ENCODE results near the gene RDH8. TPM values are rescaled to one million over a fixed set of nuclear protein-coding genes. Genes with fewer than 3 reads are reported as not detected.

Gene RDH8
- polyA plus RNA-seq, 1 of the 3 experiments (the other 2 are of a cell fraction) = not detected

DNA sequence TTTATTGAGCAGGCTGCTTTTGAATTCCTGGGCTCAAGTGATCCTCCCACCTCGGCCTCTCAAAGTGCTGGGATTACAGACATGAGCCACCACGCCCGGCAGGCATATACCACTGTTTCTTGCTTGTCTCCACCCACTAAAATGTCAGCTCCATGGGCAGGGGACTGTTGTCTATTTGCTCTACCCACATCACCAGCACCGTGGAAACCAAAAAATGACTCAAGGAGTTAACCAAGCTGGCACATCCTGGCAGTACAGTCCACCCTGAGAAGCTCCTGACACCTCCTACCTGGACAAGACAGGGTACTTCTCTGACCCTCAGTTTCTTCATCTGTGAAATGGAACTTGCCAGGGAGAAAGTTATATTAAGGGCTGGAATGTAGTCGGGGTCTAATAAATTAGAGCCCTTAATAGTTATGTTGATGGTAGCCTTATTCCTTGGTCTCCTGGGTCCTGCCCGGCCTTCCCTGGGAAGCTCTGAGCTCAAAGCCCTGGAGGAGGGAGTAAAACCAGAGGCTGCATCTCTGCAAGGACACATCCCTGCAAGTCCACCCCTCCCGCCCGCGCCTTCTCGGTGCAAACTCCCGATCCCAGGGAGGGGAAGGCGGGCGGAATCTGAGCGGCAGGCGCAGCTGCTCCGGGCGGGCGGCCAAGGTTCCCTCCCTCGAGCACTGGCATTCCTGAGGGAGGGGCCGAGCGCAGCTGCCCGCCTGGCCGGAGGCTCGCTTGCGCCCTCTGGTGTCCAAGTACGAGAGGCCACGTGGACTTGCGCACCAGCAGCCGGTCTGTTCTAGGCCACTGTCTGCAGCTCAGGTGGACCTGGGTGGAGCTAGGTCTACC is 14.1 kb downstream of the RDH8 start:
- DNase-seq = peak; percentile 96
- Histone ChIP-seq H3K27ac (ENCODE audit: low read depth in 2 of 2, low read length in 1 of 2) (no peak overlapping the region), H3K27me3 (ENCODE audit: insufficient read depth) (peaks cover 64% of the 10 kb centered on the region), H3F3A (replicated peaks; ENCODE audit: insufficient read depth) (no peaks in the 10 kb centered on the region), H3K9me3 (no peaks in the 10 kb centered on the region), H2AFZ (ENCODE audit: low read depth) (no peak overlapping the region), H4K20me1 (ENCODE audit: insufficient read depth) (no peaks in the 10 kb centered on the region), H3K4me2 (peak overlapping the region; percentile 64; the same call in 1 of the 2 replicates), H3K4me3 (ENCODE audit: low read depth in 2 of 2, low read length in 1 of 2) (peak overlapping the region in 1 of 2 experiments; percentile 30; a peak in 1 of 4 replicates), H3K79me2 (ENCODE audit: insufficient read depth) (no peaks in the 10 kb centered on the region), H3K4me1 (ENCODE audit: control insufficient read depth in 1 of 2, insufficient read depth in 2 of 2, low read depth in 1 of 2, low read length in 1 of 2) (peaks cover 0 to 4% of the 10 kb centered on the region in 2 experiments; a peak in 1 of 4 replicates), H3K9ac (no peak overlapping the region), H3K9me2 (no peaks in the 10 kb centered on the region), H3K36me3 (replicated peaks in 1 of 2; ENCODE audit: control insufficient read depth in 1 of 2, insufficient read depth in 2 of 2, low read length in 1 of 2) (no peaks in the 10 kb centered on the region)
- 2% methylated on average over 12 of the region's 29 CpGs for WGBS (ENCODE audit: low lambda C conversion rate)
- POLR2A ChIA-PET = no interaction called here
- CTCF ChIA-PET = interaction anchor here (0.6 to 7.2 kb wide), 55 partner anchors 8 to 369 kb away, joined by 3 to 142 read pairs (median 4); partner anchors contain the start of genes COL5A3, ICAM1 and OLFM2
- TF ChIP-seq, protein P1, sequence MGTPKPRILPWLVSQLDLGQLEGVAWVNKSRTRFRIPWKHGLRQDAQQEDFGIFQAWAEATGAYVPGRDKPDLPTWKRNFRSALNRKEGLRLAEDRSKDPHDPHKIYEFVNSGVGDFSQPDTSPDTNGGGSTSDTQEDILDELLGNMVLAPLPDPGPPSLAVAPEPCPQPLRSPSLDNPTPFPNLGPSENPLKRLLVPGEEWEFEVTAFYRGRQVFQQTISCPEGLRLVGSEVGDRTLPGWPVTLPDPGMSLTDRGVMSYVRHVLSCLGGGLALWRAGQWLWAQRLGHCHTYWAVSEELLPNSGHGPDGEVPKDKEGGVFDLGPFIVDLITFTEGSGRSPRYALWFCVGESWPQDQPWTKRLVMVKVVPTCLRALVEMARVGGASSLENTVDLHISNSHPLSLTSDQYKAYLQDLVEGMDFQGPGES (IDR thresholded peaks at IDR 0.05; ENCODE audit: low read depth, low read length) = no peak
- TF ChIP-seq FOSL2 (IDR thresholded peaks at IDR 0.05; ENCODE audit: borderline replicate concordance, low read depth) (no peak), SMC3 (IDR thresholded peaks at IDR 0.05; ENCODE audit: low read depth, low read length) (peak; percentile 95), ELF1 (IDR thresholded peaks at IDR 0.05) (no peak), RAD21 (IDR thresholded peaks at IDR 0.05; ENCODE audit: low read length) (peak; percentile 75), JUND (IDR thresholded peaks at IDR 0.05) (no peak), TAF1 (IDR thresholded peaks at IDR 0.05; ENCODE audit: borderline replicate concordance, low read depth, low read length) (no peak), MEF2A (IDR thresholded peaks at IDR 0.05; ENCODE audit: borderline replicate concordance, low read depth) (no peak), GABPA (IDR thresholded peaks at IDR 0.05; ENCODE audit: low read depth) (no peak), RXRA (IDR thresholded peaks at IDR 0.05; ENCODE audit: borderline replicate concordance, low read depth) (no peak), EZH2phosphoT487 (IDR thresholded peaks at IDR 0.05; ENCODE audit: borderline replicate concordance, low read depth) (no peak), MXI1 (IDR thresholded peaks at IDR 0.05; ENCODE audit: low read depth, low read length) (peak; percentile 84), GATA2 (CRISPR knock-in tag; IDR thresholded peaks at IDR 0.05) (no peak), FOXJ3 (CRISPR knock-in tag; IDR thresholded peaks at IDR 0.05) (no peak), SIN3A (IDR thresholded peaks at IDR 0.05; ENCODE audit: borderline replicate concordance, low read depth, low read length) (no peak), YY1 (IDR thresholded peaks at IDR 0.05; ENCODE audit: low read depth) (no peak), TEAD4 (IDR thresholded peaks at IDR 0.05; ENCODE audit: borderline replicate concordance, insufficient read depth) (peak; percentile 94), POLR2AphosphoS5 (IDR thresholded peaks at IDR 0.05; ENCODE audit: low read depth, low read length) (no peak), EP300 (IDR thresholded peaks at IDR 0.05; ENCODE audit: borderline replicate concordance in 1 of 2, low read depth in 1 of 2, low read length in 1 of 2) (peak in 1 of 2 experiments; percentile 12; a peak in 1 of 4 replicates), FOXM1 (IDR thresholded peaks at IDR 0.05; ENCODE audit: low read depth) (no peak), RFX5 (IDR thresholded peaks at IDR 0.05; ENCODE audit: low read length) (no peak)
- TF ChIP-seq, protein P2, sequence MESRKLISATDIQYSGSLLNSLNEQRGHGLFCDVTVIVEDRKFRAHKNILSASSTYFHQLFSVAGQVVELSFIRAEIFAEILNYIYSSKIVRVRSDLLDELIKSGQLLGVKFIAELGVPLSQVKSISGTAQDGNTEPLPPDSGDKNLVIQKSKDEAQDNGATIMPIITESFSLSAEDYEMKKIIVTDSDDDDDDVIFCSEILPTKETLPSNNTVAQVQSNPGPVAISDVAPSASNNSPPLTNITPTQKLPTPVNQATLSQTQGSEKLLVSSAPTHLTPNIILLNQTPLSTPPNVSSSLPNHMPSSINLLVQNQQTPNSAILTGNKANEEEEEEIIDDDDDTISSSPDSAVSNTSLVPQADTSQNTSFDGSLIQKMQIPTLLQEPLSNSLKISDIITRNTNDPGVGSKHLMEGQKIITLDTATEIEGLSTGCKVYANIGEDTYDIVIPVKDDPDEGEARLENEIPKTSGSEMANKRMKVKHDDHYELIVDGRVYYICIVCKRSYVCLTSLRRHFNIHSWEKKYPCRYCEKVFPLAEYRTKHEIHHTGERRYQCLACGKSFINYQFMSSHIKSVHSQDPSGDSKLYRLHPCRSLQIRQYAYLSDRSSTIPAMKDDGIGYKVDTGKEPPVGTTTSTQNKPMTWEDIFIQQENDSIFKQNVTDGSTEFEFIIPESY (IDR thresholded peaks at IDR 0.05; ENCODE audit: borderline replicate concordance, low read depth) = no peak
- TF ChIP-seq, protein P3, sequence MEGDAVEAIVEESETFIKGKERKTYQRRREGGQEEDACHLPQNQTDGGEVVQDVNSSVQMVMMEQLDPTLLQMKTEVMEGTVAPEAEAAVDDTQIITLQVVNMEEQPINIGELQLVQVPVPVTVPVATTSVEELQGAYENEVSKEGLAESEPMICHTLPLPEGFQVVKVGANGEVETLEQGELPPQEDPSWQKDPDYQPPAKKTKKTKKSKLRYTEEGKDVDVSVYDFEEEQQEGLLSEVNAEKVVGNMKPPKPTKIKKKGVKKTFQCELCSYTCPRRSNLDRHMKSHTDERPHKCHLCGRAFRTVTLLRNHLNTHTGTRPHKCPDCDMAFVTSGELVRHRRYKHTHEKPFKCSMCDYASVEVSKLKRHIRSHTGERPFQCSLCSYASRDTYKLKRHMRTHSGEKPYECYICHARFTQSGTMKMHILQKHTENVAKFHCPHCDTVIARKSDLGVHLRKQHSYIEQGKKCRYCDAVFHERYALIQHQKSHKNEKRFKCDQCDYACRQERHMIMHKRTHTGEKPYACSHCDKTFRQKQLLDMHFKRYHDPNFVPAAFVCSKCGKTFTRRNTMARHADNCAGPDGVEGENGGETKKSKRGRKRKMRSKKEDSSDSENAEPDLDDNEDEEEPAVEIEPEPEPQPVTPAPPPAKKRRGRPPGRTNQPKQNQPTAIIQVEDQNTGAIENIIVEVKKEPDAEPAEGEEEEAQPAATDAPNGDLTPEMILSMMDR (IDR thresholded peaks at IDR 0.05) = peak; percentile 89
- TF ChIP-seq, protein P4, sequence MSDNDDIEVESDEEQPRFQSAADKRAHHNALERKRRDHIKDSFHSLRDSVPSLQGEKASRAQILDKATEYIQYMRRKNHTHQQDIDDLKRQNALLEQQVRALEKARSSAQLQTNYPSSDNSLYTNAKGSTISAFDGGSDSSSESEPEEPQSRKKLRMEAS (IDR thresholded peaks at IDR 0.05; ENCODE audit: low read depth) = peak; percentile 99
- TF ChIP-seq, protein P5, sequence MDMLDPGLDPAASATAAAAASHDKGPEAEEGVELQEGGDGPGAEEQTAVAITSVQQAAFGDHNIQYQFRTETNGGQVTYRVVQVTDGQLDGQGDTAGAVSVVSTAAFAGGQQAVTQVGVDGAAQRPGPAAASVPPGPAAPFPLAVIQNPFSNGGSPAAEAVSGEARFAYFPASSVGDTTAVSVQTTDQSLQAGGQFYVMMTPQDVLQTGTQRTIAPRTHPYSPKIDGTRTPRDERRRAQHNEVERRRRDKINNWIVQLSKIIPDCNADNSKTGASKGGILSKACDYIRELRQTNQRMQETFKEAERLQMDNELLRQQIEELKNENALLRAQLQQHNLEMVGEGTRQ (IDR thresholded peaks at IDR 0.05; ENCODE audit: borderline replicate concordance, low read depth, low read length) = no peak

Measured in SK-N-SH (cell line).